Effector CD8-positive, alpha-beta T cell (primary cell): ENCODE results near the gene MARCHF10.
"Not testable (repeated sequence)": the region's sequence is repeated elsewhere in the genome, so short reads cannot be mapped to it uniquely, and the experiment has no call there.

ENCODE experiments used
- DNase-seq: peaks from one replicate; lab custom pipeline; 2025; lab: John Stamatoyannopoulos, UW

Gene MARCHF10

GRCh38 chr17:62790564-62790986, 17.5 kb downstream of the MARCHF10 start:
- no peak for DNase-seq

- no peak for DNase-seq
Observed at GRCh38 chr17:62787366-62787765, 20.7 kb downstream of the MARCHF10 start.

GRCh38 chr17:62786646-62787045, 21.5 kb downstream of the MARCHF10 start:
- no peak for DNase-seq

- DNase-seq = not testable (repeated sequence)
Observed at GRCh38 chr17:62785983-62786382, 22.1 kb downstream of the MARCHF10 start.

GRCh38 chr17:62782730-62783270, 25.3 kb downstream of the MARCHF10 start:
- no peak for DNase-seq

GRCh38 chr17:62781831-62782251, 26.3 kb downstream of the MARCHF10 start:
- DNase-seq = no peak

- no peak for DNase-seq
Observed at GRCh38 chr17:62781356-62781755, 26.8 kb downstream of the MARCHF10 start.

GRCh38 chr17:62780951-62781350, 27.2 kb downstream of the MARCHF10 start:
- DNase-seq = no peak

GRCh38 chr17:62780269-62780668, 27.8 kb downstream of the MARCHF10 start:
- no peak for DNase-seq

- DNase-seq = peak; percentile 27
Observed at GRCh38 chr17:62778990-62779681, 29.0 kb downstream of the MARCHF10 start.

GRCh38 chr17:62775876-62776275, 32.2 kb downstream of the MARCHF10 start:
- DNase-seq = no peak

GRCh38 chr17:62774338-62774737, 33.8 kb downstream of the MARCHF10 start:
- no peak for DNase-seq

- DNase-seq = no peak
Observed at GRCh38 chr17:62767997-62768396, 40.1 kb downstream of the MARCHF10 start.

GRCh38 chr17:62765351-62765750, 42.8 kb downstream of the MARCHF10 start:
- DNase-seq = no peak

- no peak for DNase-seq
Observed at GRCh38 chr17:62763891-62764600, 44.1 kb downstream of the MARCHF10 start.

GRCh38 chr17:62761884-62762283, 46.2 kb downstream of the MARCHF10 start:
- no peak for DNase-seq

GRCh38 chr17:62760945-62761267, 47.2 kb downstream of the MARCHF10 start:
- DNase-seq = no peak

GRCh38 chr17:62760059-62760944, 47.8 kb downstream of the MARCHF10 start:
- no peak for DNase-seq

GRCh38 chr17:62757500-62757951, 50.6 kb downstream of the MARCHF10 start:
- no peak for DNase-seq

- no peak for DNase-seq
Observed at GRCh38 chr17:62756198-62756597, 51.9 kb downstream of the MARCHF10 start.

GRCh38 chr17:62755141-62755851, 52.8 kb downstream of the MARCHF10 start:
- no peak for DNase-seq

- DNase-seq = no peak
Observed at GRCh38 chr17:62754631-62755030, 53.5 kb downstream of the MARCHF10 start.
